Fibroblast of lung (primary cell): Measurements from ENCODE around the gene DNAH1.

Experiments used
- CTCF ChIP-seq, 2 donors: IDR thresholded peaks in 1 of 2; conservative IDR thresholded peaks in 1 of 2; 1 replicate in 1 of 2; 2 replicates in 1 of 2; pipeline ENCODE4 v1.5.1; 2011 to 2012; ENCODE audit warnings: low read length in 2 of 2, control low read depth in 1 of 2, inconsistent platforms in 1 of 2, low read depth in 1 of 2, mild to moderate bottlenecking in 1 of 2
- EZH2 ChIP-seq: IDR thresholded peaks from 2 replicates; pipeline ENCODE4 v1.5.1; 2012; ENCODE audit warnings: low read length, control low read depth, mild to moderate bottlenecking; ENCODE audit errors: missing control alignments

DNA sequence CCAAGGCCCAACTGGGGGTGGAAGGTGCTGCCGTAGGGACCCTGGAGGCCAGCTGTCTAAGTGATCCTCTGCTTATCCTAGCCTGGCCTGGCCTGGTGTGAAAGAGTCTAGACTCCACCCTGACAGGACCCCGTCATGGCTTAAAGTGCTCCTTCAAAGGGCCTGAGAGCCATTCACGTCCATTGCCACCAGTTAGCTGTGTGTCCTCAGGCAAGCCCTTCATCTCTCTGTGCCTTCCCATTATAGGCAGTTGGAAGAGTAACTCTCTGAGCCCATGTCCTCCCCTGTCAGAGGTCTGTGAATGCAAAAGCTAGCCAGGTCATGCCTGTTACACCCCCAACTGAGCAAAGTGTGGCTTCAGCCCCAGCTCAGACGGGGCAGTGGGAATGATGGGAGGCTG is 9.1 kb upstream of the DNAH1 start:
- TF ChIP-seq EZH2 (no peak), CTCF (conservative IDR thresholded peaks at IDR 0.05 in 1 of 2, IDR thresholded peaks at IDR 0.05 in 1 of 2; ENCODE audit: low read depth in 1 of 2, low read length in 2 of 2) (no peak)
